NCI-H1930 (cell line): Measurements from ENCODE around the gene WFS1.

Source experiments
- DNase-seq, 2 experiments: peaks; one replicate each; lab custom pipeline; 2025; lab: John Stamatoyannopoulos, UW

The WFS1 gene

DNA sequence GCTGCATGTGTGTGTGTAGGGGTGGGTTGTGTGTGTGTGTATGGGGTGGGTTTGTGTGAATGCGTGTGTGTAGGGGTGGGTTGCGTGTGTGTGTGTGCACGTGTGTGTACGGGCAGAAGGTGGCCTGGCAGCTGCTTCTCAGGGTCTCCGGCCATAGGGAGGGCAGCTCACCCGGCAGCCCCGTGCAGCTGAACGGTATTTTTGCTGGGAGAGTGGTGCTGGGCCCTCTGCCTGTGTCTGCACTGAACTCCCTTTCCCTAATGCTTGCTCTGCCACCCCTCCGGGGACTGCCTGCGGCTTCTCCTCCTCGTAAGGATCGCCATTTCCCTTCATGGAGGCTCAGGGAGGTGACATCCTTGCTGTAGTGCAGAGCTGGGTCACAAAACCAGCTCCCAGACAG, 30.2 kb downstream of the WFS1 start:
- DNase-seq, result no peak

DNA sequence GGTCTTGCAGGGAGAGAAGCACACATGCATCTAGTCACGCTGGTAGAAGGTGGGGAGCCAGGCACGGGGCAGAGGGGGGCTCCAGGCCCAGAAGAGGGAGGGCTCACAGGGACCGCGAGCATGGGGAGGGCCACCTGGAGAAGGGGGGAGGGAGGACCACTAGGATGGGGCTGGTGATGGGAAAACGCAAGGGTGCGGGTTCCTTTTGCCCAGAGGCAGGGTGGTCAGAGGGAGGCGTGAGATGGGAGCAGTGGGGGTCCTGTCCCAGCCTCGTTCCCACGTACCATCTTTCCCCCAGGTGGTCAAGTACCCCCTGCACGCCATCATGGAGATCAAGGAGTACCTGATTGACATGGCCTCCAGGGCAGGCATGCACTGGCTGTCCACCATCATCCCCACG, 30.7 kb downstream of the WFS1 start:
- no peak for DNase-seq

DNA sequence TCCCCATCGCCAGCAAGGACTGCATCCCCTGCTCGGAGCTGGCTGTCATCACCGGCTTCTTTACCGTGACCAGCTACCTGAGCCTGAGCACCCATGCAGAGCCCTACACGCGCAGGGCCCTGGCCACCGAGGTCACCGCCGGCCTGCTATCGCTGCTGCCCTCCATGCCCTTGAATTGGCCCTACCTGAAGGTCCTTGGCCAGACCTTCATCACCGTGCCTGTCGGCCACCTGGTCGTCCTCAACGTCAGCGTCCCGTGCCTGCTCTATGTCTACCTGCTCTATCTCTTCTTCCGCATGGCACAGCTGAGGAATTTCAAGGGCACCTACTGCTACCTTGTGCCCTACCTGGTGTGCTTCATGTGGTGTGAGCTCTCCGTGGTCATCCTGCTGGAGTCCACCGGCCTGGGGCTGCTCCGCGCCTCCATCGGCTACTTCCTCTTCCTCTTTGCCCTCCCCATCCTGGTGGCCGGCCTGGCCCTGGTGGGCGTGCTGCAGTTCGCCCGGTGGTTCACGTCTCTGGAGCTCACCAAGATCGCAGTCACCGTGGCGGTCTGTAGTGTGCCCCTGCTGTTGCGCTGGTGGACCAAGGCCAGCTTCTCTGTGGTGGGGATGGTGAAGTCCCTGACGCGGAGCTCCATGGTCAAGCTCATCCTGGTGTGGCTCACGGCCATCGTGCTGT, 31.5 kb downstream of the WFS1 start:
- no peak for DNase-seq

DNA sequence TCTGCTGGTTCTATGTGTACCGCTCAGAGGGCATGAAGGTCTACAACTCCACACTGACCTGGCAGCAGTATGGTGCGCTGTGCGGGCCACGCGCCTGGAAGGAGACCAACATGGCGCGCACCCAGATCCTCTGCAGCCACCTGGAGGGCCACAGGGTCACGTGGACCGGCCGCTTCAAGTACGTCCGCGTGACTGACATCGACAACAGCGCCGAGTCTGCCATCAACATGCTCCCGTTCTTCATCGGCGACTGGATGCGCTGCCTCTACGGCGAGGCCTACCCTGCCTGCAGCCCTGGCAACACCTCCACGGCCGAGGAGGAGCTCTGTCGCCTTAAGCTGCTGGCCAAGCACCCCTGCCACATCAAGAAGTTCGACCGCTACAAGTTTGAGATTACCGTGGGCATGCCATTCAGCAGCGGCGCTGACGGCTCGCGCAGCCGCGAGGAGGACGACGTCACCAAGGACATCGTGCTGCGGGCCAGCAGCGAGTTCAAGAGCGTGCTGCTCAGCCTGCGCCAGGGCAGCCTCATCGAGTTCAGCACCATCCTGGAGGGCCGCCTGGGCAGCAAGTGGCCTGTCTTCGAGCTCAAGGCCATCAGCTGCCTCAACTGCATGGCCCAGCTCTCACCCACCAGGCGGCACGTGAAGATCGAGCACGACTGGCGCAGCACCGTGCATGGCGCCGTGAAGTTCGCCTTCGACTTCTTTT, 32.2 kb downstream of the WFS1 start:
- no peak for DNase-seq

DNA sequence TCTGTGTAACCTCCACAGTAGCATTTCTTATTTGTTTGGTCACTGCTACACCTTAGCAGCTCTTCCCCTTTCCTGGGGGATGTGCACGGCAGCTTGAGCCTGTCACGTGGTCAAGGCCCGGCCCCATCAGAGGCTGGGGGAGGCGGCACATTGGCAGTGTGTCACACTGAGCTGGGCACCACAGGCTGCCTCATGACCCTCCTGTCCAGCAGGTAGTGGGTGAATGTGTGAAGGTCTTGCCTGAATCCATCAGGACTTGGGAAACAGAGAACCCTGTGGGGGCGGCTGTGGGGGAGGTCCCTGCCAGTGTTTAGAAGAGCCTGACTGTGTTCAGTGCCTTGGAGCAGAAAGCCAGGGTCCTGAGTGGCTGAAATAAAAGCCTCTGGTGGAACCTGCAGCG, 33.2 kb downstream of the WFS1 start:
- no peak for DNase-seq

DNA sequence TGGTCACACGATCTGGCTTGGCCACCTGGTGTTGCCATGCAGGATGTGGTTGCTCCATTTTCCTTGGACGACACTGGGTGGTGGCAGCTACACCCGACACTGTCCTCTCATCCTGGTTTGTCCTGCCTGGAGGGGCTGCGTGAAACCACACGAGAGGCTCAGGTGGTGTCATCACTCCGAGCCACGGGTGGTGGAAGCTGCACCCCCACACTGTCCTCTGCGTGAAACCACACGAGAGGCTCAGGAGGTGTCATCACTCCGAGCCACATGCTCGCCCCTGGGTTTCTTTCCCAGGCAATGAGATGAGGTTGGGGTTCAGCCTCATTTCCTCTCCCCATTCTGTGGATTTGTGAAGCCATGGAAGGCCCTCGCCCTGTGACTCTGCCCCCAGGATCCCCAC, 34.3 kb downstream of the WFS1 start:
- no peak for DNase-seq

DNA sequence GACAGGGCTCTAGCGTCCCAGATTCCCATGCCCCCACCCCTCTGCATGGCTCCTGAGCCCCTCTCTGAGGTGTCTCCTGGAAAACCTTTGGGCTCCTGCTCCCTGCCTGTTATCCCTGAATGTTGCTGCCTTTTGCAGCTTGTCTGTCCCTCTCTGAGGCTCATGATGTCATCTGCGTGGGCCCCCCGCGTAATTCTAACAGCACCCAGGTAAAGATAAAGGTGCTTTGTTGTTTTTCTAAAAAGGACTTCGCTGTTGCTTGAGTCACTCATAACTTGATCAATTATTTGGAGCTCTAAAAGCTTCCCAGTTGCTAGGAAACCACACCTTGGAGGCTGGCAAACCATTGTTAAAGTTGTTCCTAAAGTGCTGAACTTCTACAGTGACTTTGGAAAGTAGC, 36.6 kb downstream of the WFS1 start:
- DNase-seq, result no peak

DNA sequence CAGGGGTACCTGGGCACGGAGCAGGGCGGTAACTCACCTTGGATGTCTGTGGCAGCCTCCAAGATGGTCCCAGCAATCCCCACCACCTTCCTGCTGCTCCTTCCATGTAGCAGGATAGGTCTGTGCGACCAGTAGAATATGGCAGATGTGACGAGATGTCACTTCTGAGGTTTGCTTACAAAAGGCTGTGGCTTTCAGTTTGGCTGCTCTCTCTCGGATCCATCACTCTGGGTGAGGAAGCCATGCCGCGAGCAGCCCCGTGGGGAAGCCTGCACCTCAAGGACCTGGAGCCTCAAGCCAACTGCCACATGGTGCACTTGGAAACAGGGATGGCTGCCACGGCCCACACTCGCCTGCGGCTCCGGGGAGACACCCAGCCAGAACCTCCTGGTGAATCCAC, 37.6 kb downstream of the WFS1 start:
- DNase-seq, result no peak

DNA sequence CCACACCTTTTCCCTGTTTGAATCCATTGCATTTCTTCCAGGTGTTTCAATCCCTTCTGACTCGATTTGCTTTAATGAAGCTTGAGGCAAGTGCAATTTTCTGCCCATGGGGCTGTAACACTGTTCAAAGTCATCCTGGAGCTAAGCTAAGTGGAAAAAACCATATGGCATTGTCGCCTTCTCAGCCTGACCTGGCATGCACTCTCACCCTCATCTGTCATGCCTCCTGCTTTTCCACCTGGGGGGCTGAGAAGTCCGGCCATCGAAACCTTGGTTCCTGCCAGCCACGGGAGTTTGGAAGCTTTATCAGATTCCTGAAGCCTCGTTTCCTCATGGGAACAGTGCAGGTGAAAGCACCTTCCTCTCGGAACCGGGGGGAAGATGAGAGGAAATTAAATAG, 38.2 kb downstream of the WFS1 start:
- DNase-seq, result no peak

DNA sequence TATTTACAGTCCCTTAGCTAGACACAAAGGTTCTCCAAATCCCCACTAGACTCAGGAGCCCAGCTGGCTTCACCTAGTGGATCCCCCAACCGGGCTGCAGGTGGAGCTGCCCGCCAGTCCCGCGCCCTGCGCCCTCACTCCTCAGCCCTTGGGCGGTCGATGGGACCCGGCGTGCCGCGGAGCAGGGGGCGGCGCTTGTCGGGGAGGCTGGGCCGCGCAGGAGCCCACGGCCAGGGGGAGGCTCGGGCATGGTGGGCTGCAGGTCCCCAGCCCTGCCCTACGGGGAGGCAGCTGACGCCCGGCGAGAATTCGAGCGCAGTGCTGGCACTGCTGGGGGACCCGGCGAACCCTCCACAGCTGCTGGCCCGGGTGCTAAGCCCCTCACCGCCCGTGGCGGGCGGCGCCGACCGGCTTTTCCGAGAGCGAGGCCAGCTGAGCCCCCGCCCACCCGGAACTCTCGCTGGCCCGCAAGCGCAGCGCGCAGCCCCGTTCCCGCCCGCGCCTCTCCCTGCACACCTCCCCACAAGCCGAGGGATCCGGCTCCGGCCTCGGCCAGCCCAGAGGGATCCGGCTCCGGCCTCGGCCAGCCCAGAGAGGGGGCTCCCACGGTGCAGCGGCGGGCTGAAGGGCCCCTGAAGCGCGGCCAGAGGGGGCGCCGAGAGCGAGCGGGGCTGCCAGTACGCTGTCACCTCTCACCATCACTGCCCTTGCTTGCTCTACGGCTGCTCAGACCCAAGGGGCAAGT, 39.4 kb downstream of the WFS1 start:
- DNase-seq, result peak; percentile 48 to 65

DNA sequence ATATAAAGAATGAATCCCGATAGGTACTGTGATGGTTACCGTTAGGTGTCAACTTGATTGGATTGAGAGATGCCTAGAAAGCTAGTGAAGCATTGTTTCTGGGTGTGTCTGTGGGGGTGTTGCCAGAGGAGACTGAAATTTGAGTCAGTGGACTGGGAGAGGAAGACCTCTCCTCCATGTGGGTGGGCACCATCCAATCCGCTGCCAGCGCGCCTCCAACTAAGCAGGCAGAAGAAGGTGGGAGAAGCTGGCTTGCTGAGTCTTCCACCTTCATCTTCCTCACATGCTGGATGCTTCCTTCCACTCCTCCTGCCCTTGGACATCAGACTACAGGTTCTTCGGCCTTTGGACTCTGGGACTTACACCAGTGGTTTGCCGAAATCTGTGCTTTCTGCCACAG, 40.1 kb downstream of the WFS1 start:
- no peak for DNase-seq

DNA sequence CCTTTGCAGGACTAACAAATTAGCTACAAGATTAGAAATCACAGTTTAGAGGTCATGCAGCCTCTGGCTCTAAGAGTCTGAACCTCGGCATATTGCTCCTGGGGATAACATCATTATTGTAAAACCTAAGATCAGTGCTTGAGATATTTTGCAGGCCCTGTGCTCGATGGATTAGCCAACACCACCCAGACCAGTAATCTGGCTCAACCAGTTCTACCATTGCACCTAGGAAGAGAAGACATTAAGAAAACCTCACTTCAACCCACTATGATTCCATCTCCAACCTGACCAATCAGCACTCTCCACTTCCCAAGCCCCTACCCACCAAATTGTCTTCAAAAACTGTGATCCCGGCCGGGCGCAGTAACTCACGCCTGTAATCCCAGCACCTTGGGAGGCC, 43.6 kb downstream of the WFS1 start:
- no peak for DNase-seq

DNA sequence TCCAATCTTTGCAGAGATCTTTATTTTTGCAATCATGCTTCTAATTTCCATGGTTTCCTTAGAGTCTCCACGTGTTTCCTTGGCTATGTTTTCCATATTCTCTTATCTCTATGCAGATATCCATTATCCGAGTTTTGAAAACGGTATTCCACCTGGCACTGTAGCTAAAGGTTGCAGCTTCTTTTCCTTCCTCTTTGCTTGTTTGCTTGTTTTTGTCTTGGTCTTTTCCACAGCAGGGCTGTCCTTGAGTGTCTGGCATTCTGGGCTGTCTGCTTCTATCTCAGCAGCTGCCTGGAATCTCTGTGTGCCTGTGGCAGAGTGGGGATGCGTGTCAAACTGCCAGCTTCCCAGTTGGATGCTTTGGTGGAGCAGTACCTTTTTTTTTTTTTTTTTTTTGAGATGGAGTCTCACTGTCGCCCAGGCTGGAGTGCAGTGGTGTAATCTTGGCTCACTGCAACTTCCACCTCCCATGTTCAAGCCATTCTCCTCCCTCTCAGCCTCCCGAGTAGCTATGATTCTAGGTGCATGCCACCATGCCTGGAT, 46.9 kb downstream of the WFS1 start:
- no peak for DNase-seq

DNA sequence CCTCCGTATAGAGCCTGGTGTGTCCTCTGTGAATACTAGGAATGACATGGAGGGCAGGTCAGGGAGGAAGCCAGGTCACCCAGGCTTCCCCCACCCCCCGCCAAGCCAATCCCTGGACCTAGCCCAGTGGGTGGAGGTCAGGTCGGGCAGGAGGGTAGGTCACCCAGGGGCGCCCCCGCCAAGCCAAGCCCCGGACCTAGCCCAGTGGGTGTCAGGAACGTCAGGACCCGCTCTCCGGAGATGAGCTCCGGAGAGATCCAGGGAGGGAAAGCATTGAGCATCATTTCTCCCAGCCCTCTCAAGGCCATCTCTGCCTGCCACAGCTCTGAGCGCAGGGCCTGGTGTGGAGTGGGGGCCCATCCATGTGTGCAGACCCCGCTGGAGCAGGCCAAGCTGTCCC, 48.6 kb downstream of the WFS1 start:
- DNase-seq, result no peak

DNA sequence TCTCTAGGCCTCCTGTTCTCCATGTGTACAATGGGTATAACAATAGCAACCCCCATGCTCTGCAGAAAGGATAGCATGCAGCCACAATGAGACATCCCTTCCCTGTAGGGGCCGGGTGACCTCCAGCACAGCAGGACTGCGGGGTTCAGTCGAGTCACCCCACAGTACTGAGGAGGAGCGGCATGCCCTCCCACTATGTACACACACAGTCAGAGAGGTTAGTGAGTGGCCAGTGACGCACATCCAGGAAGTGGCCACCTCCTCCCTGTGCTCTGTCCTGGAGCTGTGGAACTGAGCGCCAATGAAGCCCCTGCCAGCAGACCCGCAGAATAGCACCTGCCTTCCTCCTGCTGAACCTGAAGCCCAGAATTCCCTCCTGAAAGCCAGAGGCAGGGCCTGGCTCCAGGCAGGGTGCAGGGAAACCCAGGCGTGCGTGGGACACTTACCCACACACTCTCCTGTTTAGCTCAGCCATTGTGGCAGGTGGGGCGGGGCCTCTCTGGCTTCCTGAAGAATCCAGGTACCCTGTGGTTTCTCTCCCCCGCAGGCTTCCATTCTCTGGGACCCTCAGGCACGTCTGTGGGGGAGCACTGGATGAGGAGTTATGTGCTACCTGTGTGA, 50.0 kb downstream of the WFS1 start:
- no peak for DNase-seq

DNA sequence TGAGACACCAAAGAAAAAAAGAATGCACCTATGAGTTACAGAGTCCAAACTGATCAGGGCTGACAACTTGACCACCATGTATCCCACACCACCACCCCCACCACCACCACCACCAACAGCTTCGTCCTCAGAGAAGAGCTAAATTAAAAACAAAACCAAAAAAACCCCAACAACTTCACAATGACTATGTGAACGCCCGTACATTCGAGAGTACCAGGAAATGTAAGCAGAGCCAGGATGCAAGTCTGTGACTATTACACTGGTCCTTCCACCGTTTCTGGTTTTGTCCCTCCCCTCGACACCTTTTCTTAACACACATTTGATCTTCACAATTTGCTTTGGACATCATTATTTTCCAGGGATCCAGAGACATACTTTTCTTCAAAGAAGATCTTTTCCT, 51.0 kb downstream of the WFS1 start:
- no peak for DNase-seq

DNA sequence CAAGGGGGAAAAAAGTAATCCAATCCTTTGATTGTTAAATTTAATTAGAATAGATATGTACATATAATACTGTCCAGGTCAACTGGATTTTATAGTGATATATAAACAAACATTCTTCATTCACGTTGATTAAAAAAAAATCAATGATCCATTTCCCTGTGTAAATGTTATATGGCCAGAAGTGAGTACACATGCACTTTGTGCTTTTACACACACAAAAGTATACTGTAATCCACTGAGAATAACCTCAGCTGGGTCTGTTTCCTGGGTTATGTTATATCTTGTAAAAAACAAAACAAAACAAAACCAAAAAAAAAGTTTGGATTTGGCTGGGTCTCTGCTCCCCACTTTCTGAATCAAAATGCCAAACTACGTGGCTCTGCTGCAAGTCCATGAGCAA, 51.7 kb downstream of the WFS1 start:
- DNase-seq, result no peak

DNA sequence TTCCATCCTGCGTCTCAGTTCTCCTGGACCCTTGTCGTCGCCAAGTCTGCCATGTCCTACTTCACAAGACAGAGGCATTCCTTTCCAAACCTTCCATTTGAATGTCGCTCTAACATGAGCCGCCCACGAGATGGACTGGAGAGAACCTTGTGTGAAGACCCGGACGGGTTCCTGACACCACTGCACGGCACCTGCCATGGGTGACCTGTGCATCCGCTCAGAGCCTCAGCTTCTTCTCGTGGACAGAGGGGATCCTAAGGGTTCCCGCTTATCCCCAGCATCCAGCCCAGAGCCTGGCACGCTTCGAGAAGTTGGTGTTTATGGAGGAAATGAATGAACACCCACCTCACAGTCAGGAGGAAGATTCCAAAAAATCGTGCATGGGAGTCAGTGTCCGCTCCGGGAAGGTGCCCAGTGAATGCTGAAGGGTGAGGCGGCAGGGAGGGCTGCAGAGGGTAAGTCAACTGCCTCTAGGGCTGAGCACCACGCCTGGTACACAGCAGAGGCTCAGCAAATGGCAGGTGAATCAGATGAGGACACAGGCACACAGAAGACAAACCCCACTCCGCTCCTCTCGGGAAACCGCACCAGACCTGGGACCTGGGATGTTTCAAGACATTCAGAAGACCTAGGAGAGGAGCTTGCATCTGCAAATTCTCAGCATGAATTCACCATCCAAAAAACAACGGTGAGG, 52.6 kb downstream of the WFS1 start:
- DNase-seq, result no peak

DNA sequence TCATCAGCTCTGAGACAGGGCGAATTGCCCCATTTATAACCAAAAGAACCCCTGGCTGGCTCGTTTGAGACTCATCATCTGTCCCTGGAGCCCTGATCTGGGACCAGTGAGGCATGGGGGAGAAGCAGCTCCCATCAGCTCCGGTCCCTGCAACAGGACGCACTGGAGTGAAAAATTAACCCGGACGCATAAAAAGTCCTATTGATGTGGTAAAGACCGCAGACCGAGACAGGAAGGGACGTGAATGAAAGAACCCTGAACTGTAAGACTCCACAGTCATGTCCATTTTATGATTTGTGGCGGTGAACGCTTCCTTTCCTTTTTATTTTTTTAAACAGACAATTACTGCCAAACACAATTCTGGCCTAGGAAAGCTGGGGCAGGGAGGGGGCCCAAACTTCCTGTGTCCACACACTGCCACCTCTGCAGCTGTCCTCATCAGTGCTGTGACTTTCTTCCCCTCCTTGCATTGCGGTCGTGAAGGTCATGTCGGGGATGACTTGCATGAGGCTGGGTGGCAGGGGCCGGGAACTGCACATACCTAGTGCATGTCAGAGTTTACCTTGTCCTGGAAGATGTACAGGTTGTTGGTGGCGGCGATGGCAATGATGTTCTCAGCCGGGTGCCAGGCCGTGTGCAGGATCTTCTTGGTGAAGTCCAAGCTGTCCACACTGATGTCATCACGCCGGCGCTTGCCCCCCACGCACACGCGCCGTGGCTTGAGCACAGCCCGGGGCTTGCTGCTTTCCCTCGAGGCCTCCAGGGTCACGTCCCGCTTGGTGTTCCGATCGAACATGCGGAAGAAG, 53.3 kb downstream of the WFS1 start:
- no peak for DNase-seq

DNA sequence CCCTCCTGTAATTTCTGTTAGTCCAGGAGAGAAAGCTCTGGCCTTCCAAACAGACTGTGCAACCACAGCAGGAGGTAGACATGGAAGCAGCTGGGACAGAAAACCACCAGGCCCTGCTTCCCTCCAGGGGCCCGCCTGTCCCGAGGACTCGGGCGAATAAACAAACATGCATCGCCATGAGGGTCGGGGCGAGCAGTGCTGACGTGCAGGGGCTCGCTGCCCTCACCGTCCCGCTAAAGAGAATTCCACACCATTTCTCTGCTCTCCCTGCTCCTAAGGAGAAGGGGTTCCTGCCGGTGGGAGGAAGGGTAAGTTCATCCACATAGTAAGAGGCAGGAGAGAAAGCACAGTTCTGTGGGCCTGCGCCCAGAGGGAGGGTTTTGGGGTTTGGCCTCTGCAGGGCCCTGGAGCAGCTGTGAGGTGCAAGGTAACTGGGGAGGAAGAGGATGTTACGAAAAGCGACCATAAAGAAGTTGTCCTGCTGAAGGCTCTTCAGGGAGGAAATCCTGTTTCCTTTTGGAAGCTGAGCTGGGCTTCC, 54.9 kb downstream of the WFS1 start:
- no peak for DNase-seq
